Right lobe of liver (tissue), 4 donors: Measurements from ENCODE around the gene CEP128.

Experiments used
- CTCF ChIP-seq, 4 donors: fragments of 200-600 bp in 3 of 4; fragments of 450-650 bp in 1 of 4; IDR thresholded peaks; one replicate each; pipeline versions ENCODE4 v1.5.1 to v1.8.0; 2016 to 2022; ENCODE audit warnings: antibody characterized with exemption in 4 of 4, mild to moderate bottlenecking in 2 of 4
- POLR2A ChIP-seq: fragments of 450-650 bp; IDR thresholded peaks from one replicate; pipeline ENCODE4 v1.6.1; 2017; ENCODE audit warnings: antibody characterized with exemption, mild to moderate bottlenecking
- donor health status: DM: no; HTN: no; CAD: no.
- donor health status: DM: no; HTN: no; CAD: no.
- donor health status: DM: no; HTN: yes; CAD: no.

GRCh38 chr14:80867091-80867490 is 74.4 kb downstream of the CEP128 start:
- TF ChIP-seq CTCF (IDR thresholded peaks at IDR 0.05) (no peak), POLR2A (no peak)
